ENCODE results near the gene ATP6V1A.
A peak's percentile ranks its signal among the peaks of the same experiment; 100 is the strongest.

DNA sequence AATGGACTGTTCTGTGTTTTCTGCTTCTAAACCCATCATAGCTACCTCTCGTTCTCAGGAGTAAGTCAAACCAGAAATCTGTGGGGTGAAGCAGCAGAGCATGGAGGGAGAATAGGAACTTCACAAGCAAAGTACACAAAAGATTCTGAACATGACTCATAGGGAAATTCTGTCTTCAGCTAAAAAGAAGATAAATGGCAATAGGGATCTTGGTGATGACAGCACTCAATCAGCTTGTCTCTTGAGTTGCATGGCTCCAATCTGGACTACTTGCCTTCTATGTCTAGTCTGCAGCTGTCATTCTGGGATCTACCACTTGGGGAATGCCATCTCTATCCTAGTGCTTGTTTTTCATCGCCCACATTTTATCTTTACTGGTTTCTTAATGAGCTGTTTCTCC lies 78.3 kb downstream of the ATP6V1A start:
- TF ChIP-seq, protein P1, sequence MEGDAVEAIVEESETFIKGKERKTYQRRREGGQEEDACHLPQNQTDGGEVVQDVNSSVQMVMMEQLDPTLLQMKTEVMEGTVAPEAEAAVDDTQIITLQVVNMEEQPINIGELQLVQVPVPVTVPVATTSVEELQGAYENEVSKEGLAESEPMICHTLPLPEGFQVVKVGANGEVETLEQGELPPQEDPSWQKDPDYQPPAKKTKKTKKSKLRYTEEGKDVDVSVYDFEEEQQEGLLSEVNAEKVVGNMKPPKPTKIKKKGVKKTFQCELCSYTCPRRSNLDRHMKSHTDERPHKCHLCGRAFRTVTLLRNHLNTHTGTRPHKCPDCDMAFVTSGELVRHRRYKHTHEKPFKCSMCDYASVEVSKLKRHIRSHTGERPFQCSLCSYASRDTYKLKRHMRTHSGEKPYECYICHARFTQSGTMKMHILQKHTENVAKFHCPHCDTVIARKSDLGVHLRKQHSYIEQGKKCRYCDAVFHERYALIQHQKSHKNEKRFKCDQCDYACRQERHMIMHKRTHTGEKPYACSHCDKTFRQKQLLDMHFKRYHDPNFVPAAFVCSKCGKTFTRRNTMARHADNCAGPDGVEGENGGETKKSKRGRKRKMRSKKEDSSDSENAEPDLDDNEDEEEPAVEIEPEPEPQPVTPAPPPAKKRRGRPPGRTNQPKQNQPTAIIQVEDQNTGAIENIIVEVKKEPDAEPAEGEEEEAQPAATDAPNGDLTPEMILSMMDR (IDR thresholded peaks at IDR 0.05; ENCODE audit: low read depth, low read length): peak; percentile 8
- TF ChIP-seq POLR2A (IDR thresholded peaks at IDR 0.05; ENCODE audit: extremely low read depth, insufficient read length) (no peak), MYC (IDR thresholded peaks at IDR 0.05; ENCODE audit: low read depth, low read length) (no peak)

All from NB4 (cell line).